ENCODE results near the gene C11orf16. TPM values are rescaled to one million over a fixed set of nuclear protein-coding genes. Genes with fewer than 3 reads are reported as not detected.

C11orf16 gene
- total RNA-seq, 1 experiment from 2014 or later, result not detected

DNA sequence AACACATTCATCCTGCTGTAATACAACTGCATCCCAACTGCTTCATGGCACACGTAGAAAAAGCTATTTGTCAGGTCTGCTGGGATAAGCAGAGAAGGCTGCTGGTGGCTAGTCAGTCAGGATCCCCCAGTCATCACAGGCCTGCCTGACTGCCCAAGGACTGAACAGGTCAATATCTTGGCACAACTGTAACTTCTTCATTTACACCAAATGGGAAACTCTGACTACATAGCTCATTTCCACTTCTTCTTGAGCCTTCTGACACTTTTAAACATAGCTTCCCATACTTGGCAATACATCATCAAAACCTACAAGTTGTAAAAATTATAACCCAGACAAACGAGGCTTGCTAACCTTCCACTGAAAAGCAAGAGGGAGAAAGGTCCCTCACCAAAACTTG lies 28.7 kb upstream of the C11orf16 start:
- DNase-seq, result no peak
- Histone ChIP-seq H3K9ac (ENCODE audit: low read length) (no peak overlapping the region), H3K4me3 (ENCODE audit: low read length) (no peak overlapping the region), H3K79me2 (ENCODE audit: low read length) (peaks cover 62% of the 10 kb centered on the region), H4K20me1 (ENCODE audit: low read length) (no peaks in the 10 kb centered on the region), H3K9me2 (replicated peaks; ENCODE audit: low read length) (no peaks in the 10 kb centered on the region), H3K4me2 (ENCODE audit: low read length) (no peak overlapping the region), H3K4me1 (ENCODE audit: insufficient read depth, low read length) (peaks cover 31% of the 10 kb centered on the region), H2AFZ (ENCODE audit: low read length) (no peak overlapping the region), H3K27ac (ENCODE audit: low read length) (no peak overlapping the region), H3K27me3 (ENCODE audit: low read length) (no peaks in the 10 kb centered on the region), H3K9me3 (ENCODE audit: low read length) (no peaks in the 10 kb centered on the region), H3F3A (ENCODE audit: low read length, unreplicated experiment) (no peaks in the 10 kb centered on the region), H3K36me3 (ENCODE audit: low read depth, low read length) (no peaks in the 10 kb centered on the region)
- TF ChIP-seq, protein P1, sequence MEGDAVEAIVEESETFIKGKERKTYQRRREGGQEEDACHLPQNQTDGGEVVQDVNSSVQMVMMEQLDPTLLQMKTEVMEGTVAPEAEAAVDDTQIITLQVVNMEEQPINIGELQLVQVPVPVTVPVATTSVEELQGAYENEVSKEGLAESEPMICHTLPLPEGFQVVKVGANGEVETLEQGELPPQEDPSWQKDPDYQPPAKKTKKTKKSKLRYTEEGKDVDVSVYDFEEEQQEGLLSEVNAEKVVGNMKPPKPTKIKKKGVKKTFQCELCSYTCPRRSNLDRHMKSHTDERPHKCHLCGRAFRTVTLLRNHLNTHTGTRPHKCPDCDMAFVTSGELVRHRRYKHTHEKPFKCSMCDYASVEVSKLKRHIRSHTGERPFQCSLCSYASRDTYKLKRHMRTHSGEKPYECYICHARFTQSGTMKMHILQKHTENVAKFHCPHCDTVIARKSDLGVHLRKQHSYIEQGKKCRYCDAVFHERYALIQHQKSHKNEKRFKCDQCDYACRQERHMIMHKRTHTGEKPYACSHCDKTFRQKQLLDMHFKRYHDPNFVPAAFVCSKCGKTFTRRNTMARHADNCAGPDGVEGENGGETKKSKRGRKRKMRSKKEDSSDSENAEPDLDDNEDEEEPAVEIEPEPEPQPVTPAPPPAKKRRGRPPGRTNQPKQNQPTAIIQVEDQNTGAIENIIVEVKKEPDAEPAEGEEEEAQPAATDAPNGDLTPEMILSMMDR (conservative IDR thresholded peaks at IDR 0.05; ENCODE audit: low read depth, low read length), result no peak
- TF ChIP-seq EZH2phosphoT487 (IDR thresholded peaks at IDR 0.05; ENCODE audit: borderline replicate concordance, low read length) (no peak), EZH2 (IDR thresholded peaks at IDR 0.05; ENCODE audit: low read length, unreplicated experiment) (no peak)
- ChIA-PET CTCF (interaction anchor here (0.6 kb wide), 1 partner anchor 980 kb away, joined by 3 read pairs; no protein-coding TSS in a partner anchor), POLR2A (ENCODE audit: unreplicated experiment) (no interaction called here)
- intact Hi-C loops (cut with micrococcal nuclease), result loop anchor here (5.0 kb wide), 1 partner anchor 176 kb away; no protein-coding TSS in a partner anchor
- no TSS peak for BruUV-seq (replicated peaks)
- no peak for ATAC-seq

DNA sequence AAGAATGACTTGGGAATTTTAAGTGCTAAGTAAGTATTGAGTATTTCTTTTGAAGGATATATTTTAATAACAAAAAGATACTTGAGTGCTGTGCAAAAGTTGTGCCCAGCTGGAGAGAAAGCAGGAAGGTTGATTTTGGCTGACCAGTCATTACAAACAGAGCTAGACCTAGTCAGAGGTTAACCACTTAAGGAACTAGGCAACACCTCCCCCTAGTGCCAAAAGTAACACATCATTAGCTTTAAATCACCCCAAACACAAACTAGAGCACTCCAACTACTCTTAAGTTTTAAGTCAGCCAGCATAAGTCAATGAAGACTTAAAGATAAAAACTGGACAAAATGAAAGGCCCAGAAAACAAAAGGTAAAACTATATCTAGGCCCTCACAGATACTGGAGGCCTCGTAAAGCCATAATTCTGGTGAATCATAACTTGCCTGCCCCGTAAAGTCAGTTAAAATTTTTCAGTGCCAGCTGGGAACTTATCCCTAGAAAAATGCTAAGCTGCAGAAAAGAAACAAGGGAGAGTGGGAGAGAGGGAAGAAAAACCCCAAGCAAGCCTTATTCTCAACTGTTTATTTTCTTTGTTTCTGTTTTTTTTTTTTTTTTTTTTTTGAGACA lies 26.9 kb upstream of the C11orf16 start:
- TF ChIP-seq, protein P1 (conservative IDR thresholded peaks at IDR 0.05; ENCODE audit: low read depth, low read length), result peak; percentile 74
- no peak for TF ChIP-seq EZH2phosphoT487 (IDR thresholded peaks at IDR 0.05; ENCODE audit: borderline replicate concordance, low read length)
- Histone ChIP-seq H3K4me1 (ENCODE audit: insufficient read depth, low read length) (peaks cover 26% of the 10 kb centered on the region), H4K20me1 (ENCODE audit: low read length) (no peaks in the 10 kb centered on the region), H3K9me2 (replicated peaks; ENCODE audit: low read length) (no peaks in the 10 kb centered on the region), H3F3A (ENCODE audit: low read length, unreplicated experiment) (no peaks in the 10 kb centered on the region), H3K36me3 (ENCODE audit: low read depth, low read length) (no peaks in the 10 kb centered on the region), H3K9me3 (ENCODE audit: low read length) (no peaks in the 10 kb centered on the region), H3K4me2 (ENCODE audit: low read length) (peak overlapping the region; percentile 23; the same call in 1 of the 2 replicates), H3K79me2 (ENCODE audit: low read length) (peaks cover 62% of the 10 kb centered on the region), H2AFZ (ENCODE audit: low read length) (no peak overlapping the region), H3K27ac (ENCODE audit: low read length) (no peak overlapping the region), H3K9ac (ENCODE audit: low read length) (no peak overlapping the region), H3K27me3 (ENCODE audit: low read length) (no peaks in the 10 kb centered on the region), H3K4me3 (ENCODE audit: low read length) (no peak overlapping the region)
- POLR2A ChIA-PET (ENCODE audit: unreplicated experiment), result interaction anchor here (0.6 kb wide), 1 partner anchor 150 kb away, joined by 5 read pairs; no protein-coding TSS in a partner anchor
- CTCF ChIA-PET, result interaction anchor here (0.6 to 1.6 kb wide), 9 partner anchors 44 to 271 kb away, joined by 3 to 8 read pairs (median 3); a partner anchor contains a TSS
- intact Hi-C loops (cut with micrococcal nuclease), result loop anchor here (1.0 to 5.0 kb wide), 4 partner anchors 45 to 178 kb away; a partner anchor contains a TSS
- peak; percentile 73 for DNase-seq
- ATAC-seq, result peak; percentile 37
- no TSS peak for BruUV-seq (replicated peaks)

DNA sequence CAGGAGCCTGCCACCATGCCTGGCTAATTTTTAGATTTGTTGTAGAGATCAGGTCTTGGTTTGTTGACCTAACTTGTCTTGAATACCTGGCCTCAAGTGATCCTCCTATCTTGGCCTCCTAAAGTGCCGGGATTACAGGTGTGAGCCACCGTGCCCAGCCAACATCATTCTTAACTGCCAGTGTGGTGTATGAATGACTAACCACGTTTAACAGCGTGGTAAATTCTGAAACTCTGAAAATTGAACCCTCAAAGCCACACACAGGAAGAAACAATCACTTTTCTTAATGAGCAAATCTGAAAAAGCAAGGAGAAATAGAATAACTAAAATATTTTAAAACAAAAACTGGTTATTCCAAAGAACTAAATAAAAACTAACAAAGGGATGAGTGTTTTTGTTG lies 24.1 kb upstream of the C11orf16 start:
- no peaks in the 10 kb centered on the region for H3F3A ChIP-seq (ENCODE audit: low read length, unreplicated experiment)
- H2AFZ ChIP-seq (ENCODE audit: low read length), result no peak overlapping the region
- H3K4me1 ChIP-seq (ENCODE audit: insufficient read depth, low read length), result peaks cover 11% of the 10 kb centered on the region
- no peak overlapping the region for H3K4me2 ChIP-seq (ENCODE audit: low read length)
- H3K36me3 ChIP-seq (ENCODE audit: low read depth, low read length), result 0 out of 2 replicates have a peak, but pooled peaks cover 4% of the 10 kb centered on the region
- ATAC-seq (no peak), DNase-seq (no peak)
- no peak overlapping the region for H3K27ac ChIP-seq (ENCODE audit: low read length)
- no peaks in the 10 kb centered on the region for H3K27me3 ChIP-seq (ENCODE audit: low read length)
- BruUV-seq (replicated peaks), result no TSS peak
- no peaks in the 10 kb centered on the region for H3K9me3 ChIP-seq (ENCODE audit: low read length)
- CTCF ChIA-PET, result no interaction called here
- H3K79me2 ChIP-seq (ENCODE audit: low read length), result peaks cover 39% of the 10 kb centered on the region
- POLR2A ChIA-PET (ENCODE audit: unreplicated experiment), result no interaction called here
- no peak for TF ChIP-seq EZH2phosphoT487 (IDR thresholded peaks at IDR 0.05; ENCODE audit: borderline replicate concordance, low read length)
- TF ChIP-seq EZH2 (IDR thresholded peaks at IDR 0.05; ENCODE audit: low read length, unreplicated experiment), result no peak
- TF ChIP-seq, protein P1 (conservative IDR thresholded peaks at IDR 0.05; ENCODE audit: low read depth, low read length), result no peak
- no peak overlapping the region for H3K9ac ChIP-seq (ENCODE audit: low read length)
- intact Hi-C loops (cut with micrococcal nuclease), result loop anchor here (5.0 kb wide), 2 partner anchors 85 to 145 kb away; a partner anchor contains a TSS
- H4K20me1 ChIP-seq (ENCODE audit: low read length), result no peaks in the 10 kb centered on the region
- H3K9me2 ChIP-seq (replicated peaks; ENCODE audit: low read length), result no peaks in the 10 kb centered on the region
- H3K4me3 ChIP-seq (ENCODE audit: low read length), result no peak overlapping the region
